HL-60/S4 (cell line): Measurements from ENCODE around the gene TPST2.
"Not testable (repeated sequence)": the region's sequence is repeated elsewhere in the genome, so short reads cannot be mapped to it uniquely, and the experiment has no call there.

Source experiments
- in situ Hi-C: fragments of 300-500 bp; cut with MboI; formaldehyde crosslinking; loops from 2 replicates; pipeline ENCODE4 v1.14.3; 2022; ENCODE audit warnings: low sequenced_read_pairs

The TPST2 gene

GRCh38 chr22:26589845-26590736 is at the start of gene TPST2:
TSS of gene TPST2 (minus strand) at chr22:26590132. CDS start at chr22:26541630, 48,502 bp downstream.
- in situ Hi-C loops: no loop called here

- in situ Hi-C loops: no loop called here
These were observed 46.4 kb upstream of the TPST2 start for GRCh38 chr22:26636296-26636695.

- in situ Hi-C loops: no loop called here
These were observed 45.2 kb upstream of the TPST2 start for GRCh38 chr22:26635117-26635516.

GRCh38 chr22:26634189-26634588 is 44.3 kb upstream of the TPST2 start:
- in situ Hi-C loops: no loop called here

- in situ Hi-C loops: no loop called here
These were observed 42.7 kb upstream of the TPST2 start for GRCh38 chr22:26632422-26633155.

GRCh38 chr22:26631282-26631681 is 41.4 kb upstream of the TPST2 start:
- in situ Hi-C loops: no loop called here

- in situ Hi-C loops: no loop called here
These were observed 40.2 kb upstream of the TPST2 start for GRCh38 chr22:26629988-26630761.

GRCh38 chr22:26624803-26625202 is 34.9 kb upstream of the TPST2 start:
- in situ Hi-C loops: no loop called here

GRCh38 chr22:26623984-26624383 is 34.1 kb upstream of the TPST2 start:
- in situ Hi-C loops: no loop called here

- in situ Hi-C loops: no loop called here
These were observed 31.7 kb upstream of the TPST2 start, which contains the start of gene CRYBA4 for GRCh38 chr22:26621663-26622062. TSS of gene CRYBA4 (plus strand) at chr22:26621963. CDS start at chr22:26622597, 634 bp downstream.

GRCh38 chr22:26620197-26620596 is 30.3 kb upstream of the TPST2 start:
- in situ Hi-C loops: no loop called here

GRCh38 chr22:26619510-26619909 is 29.6 kb upstream of the TPST2 start:
- in situ Hi-C loops: no loop called here

GRCh38 chr22:26618455-26618854 is 28.5 kb upstream of the TPST2 start:
- in situ Hi-C loops: no loop called here

GRCh38 chr22:26617271-26618199 is 27.6 kb upstream of the TPST2 start, which contains the start of gene CRYBB1:
TSS of gene CRYBB1 (minus strand) at chr22:26618027. CDS start at chr22:26616319, 1,708 bp downstream.
- in situ Hi-C loops: no loop called here

- in situ Hi-C loops: no loop called here
These were observed 26.7 kb upstream of the TPST2 start for GRCh38 chr22:26616650-26617049.

GRCh38 chr22:26615830-26616435 is 26.0 kb upstream of the TPST2 start:
- in situ Hi-C loops: no loop called here

- in situ Hi-C loops: no loop called here
These were observed 25.2 kb upstream of the TPST2 start for GRCh38 chr22:26615149-26615548.

- in situ Hi-C loops: no loop called here
These were observed 24.4 kb upstream of the TPST2 start for GRCh38 chr22:26614322-26614721.

- in situ Hi-C loops: not testable (repeated sequence)
These were observed 23.8 kb upstream of the TPST2 start for GRCh38 chr22:26613753-26614152.
